ENCODE data around the gene MRGPRF. TPM values are rescaled to one million over a fixed set of nuclear protein-coding genes. Genes with fewer than 3 reads are reported as not detected.

The MRGPRF gene
- total and polyA plus RNA-seq, 2 of the 8 experiments (the other 6 are each of a cell fraction or from before 2014, with no cell fraction given): 7.5 to 11.0 TPM

DNA sequence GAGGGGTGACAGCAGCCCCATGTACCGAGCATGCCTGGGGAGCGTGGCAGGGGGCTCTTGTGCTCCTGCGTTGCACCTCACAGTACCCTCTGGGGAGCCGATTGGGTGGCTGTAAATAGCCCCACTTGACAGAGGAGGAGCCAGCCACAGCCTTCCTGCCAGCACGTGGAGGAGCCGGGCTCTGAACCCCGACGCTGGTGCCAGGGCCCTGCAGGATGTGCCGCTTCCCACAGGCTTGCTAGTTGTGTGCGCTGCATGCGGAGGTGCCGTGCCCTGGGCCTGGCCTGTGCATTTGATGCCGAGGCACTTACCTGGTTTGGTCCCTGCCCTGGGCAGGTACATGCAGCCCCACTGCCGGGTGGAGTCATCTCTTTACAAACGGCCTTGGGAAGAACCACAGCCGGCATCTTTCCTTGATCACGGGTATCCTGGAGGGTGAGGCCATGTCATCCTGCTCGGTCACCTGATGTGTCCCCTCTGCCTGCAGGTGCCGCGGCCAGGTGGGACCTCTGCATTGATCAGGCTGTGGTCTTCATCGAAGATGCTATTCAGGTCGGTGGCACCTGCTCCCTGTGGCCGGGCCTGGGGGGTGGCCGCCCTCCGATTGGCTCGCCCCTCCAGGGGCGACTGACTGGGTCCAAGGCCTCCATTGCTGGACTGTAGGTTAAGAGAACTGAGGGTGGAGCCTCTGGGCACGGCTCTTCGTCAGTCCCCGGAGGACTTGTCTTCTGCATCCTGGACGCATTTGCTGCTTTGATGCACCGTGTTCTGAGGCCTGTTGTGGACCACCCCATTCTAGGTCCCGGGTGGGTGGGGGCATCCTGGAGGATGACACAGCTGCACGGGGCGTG, 40.7 kb upstream of the MRGPRF start:
- Histone ChIP-seq H3K23me2 (ENCODE audit: low read depth, low read length) (no peaks in the 10 kb centered on the region; the same call in 1 of the 2 replicates), H3K18ac (ENCODE audit: extremely low read depth, low read length) (no peak overlapping the region), H3K23ac (ENCODE audit: insufficient read length) (no peak overlapping the region), H3K4me1 (replicated peaks in 1 of 4; ENCODE audit: control insufficient read depth in 3 of 4, insufficient read depth in 4 of 4, low read length in 3 of 4) (peaks cover 0 to 6% (median under 1%) of the 10 kb centered on the region in 4 experiments; a peak in 3 of 7 replicates), H2BK20ac (ENCODE audit: low read length) (no peak overlapping the region), H2BK5ac (ENCODE audit: low read depth, low read length) (no peak overlapping the region), H3K4ac (replicated peaks; ENCODE audit: insufficient read length, low read depth, low read length) (no peak overlapping the region), H3K14ac (ENCODE audit: insufficient read length) (no peak overlapping the region), H2BK120ac (replicated peaks; ENCODE audit: low read depth, low read length) (no peak overlapping the region), H3K9me3 (ENCODE audit: insufficient read depth in 2 of 2, low read depth in 1 of 2, low read length in 1 of 2) (no peaks in the 10 kb centered on the region), H2BK12ac (ENCODE audit: low read depth, low read length) (no peak overlapping the region), H4K91ac (replicated peaks; ENCODE audit: insufficient read length, low read length) (no peak overlapping the region), H3K27ac (ENCODE audit: low read depth, low read length) (no peak overlapping the region), H3K4me3 (ENCODE audit: extremely low read depth in 1 of 4, insufficient read depth in 2 of 4, low read depth in 3 of 4, low read length in 4 of 4) (no peak overlapping the region), H2AFZ (ENCODE audit: low read length) (no peak overlapping the region), H3K27me3 (replicated peaks in 1 of 4; ENCODE audit: control insufficient read depth in 3 of 4, extremely low read depth in 1 of 4, insufficient read depth in 3 of 4, low read length in 3 of 4) (no peaks in the 10 kb centered on the region), H4K5ac (ENCODE audit: insufficient read length, low read depth, low read length) (no peak overlapping the region), H3K79me2 (ENCODE audit: control insufficient read depth in 1 of 2, insufficient read depth in 2 of 2, low read length in 2 of 2) (peaks cover 7 to 50% of the 10 kb centered on the region in 2 experiments; a peak in 3 of 4 replicates), H3K4me2 (ENCODE audit: insufficient read depth in 1 of 2, low read depth in 2 of 2, low read length in 2 of 2) (no peak overlapping the region), H3K36me3 (ENCODE audit: control insufficient read depth in 2 of 4, insufficient read depth in 4 of 4, low read length in 3 of 4) (peaks cover 0 to 13% (median 3%) of the 10 kb centered on the region in 4 experiments; a peak in 4 of 8 replicates), H3K9ac (replicated peaks in 1 of 4; ENCODE audit: extremely low read depth in 1 of 4, low read depth in 3 of 4, low read length in 3 of 4) (no peak overlapping the region), H2BK15ac (ENCODE audit: low read length) (no peak overlapping the region), H3K56ac (replicated peaks; ENCODE audit: insufficient read length, low read depth, low read length) (no peak overlapping the region), H3K79me1 (ENCODE audit: low read depth, low read length) (peaks cover 18% of the 10 kb centered on the region), H4K20me1 (replicated peaks in 1 of 2; ENCODE audit: control insufficient read depth in 1 of 2, insufficient read depth in 2 of 2, low read length in 2 of 2) (peaks cover 6 to 28% of the 10 kb centered on the region in 2 experiments), H4K8ac (ENCODE audit: extremely low read depth, insufficient read depth, low read length) (peak overlapping the region; percentile 68), H2AK5ac (ENCODE audit: low read depth, low read length) (no peak overlapping the region)
- 89% methylated on average over 20 of the region's 35 CpGs; no CpG with 5 or more reads in 1 of the 2 experiments for WGBS, 2 experiments (ENCODE audit: extremely low coverage in 1 of 2, insufficient coverage in 1 of 2, insufficient read length in 1 of 2, insufficient replicate concordance in 2 of 2, low coverage in 1 of 2, low lambda C conversion rate in 2 of 2, missing lambda C conversion rate in 1 of 2)
- FAIRE-seq (no peak), DNase-seq (ENCODE audit: low read depth in 1 of 2, low spot score in 2 of 2) (no peak)
- POLR2A ChIA-PET (ENCODE audit: partially characterized antibody): no interaction called here
- CTCF ChIA-PET (ENCODE audit: partially characterized antibody): interaction anchor here (0.6 to 0.9 kb wide), 3 partner anchors 10 to 31 kb away, joined by 3 to 5 read pairs (median 3); no protein-coding TSS in a partner anchor
- TF ChIP-seq GABPA (IDR thresholded peaks at IDR 0.05; ENCODE audit: borderline replicate concordance, insufficient read depth, low read length): no peak
- no peak for TF ChIP-seq EP300 (IDR thresholded peaks at IDR 0.05; ENCODE audit: borderline replicate concordance in 1 of 2, low read depth in 2 of 2, low read length in 2 of 2)
- TF ChIP-seq RAD21 (IDR thresholded peaks at IDR 0.05 in 1 of 2, conservative IDR thresholded peaks at IDR 0.05 in 1 of 2; ENCODE audit: low read depth in 2 of 2, low read length in 2 of 2): no peak
- no peak for TF ChIP-seq SAP30 (IDR thresholded peaks at IDR 0.05; ENCODE audit: insufficient read depth, insufficient replicate concordance, low read length)
- TF ChIP-seq JUND (IDR thresholded peaks at IDR 0.05; ENCODE audit: low read length): no peak
- TF ChIP-seq SIRT6 (IDR thresholded peaks at IDR 0.05; ENCODE audit: low read length): no peak
- TF ChIP-seq SIX5 (IDR thresholded peaks at IDR 0.05; ENCODE audit: low read depth, low read length): no peak
- TF ChIP-seq KDM1A (IDR thresholded peaks at IDR 0.05; ENCODE audit: borderline replicate concordance, low read length): no peak
- TF ChIP-seq CEBPB (IDR thresholded peaks at IDR 0.05; ENCODE audit: low read depth, low read length): no peak
- no peak for TF ChIP-seq KDM4A (IDR thresholded peaks at IDR 0.05; ENCODE audit: low read depth, low read length, severe bottlenecking)
- TF ChIP-seq TAF7 (optimal IDR thresholded peaks at IDR 0.05; ENCODE audit: borderline replicate concordance, low read depth, low read length): no peak

Data from H1 (cell line).